H1 (cell line): ENCODE data around the gene WWC1. TPM values are rescaled to one million over a fixed set of nuclear protein-coding genes. Genes with fewer than 3 reads are reported as not detected.

Source experiments
- CTCF ChIA-PET: fragments of 300-600 bp; sonication (Branson Sonifier 250); formaldehyde crosslinking; loops from one replicate; lab custom pipeline; 2021; ENCODE audit not compliant: partially characterized antibody; lab: Charles Lee
- POLR2A ChIA-PET: fragments of 300-600 bp; sonication (Branson Sonifier 250); formaldehyde crosslinking; loops from one replicate; lab custom pipeline; 2021; ENCODE audit warnings: inconsistent platforms; ENCODE audit not compliant: partially characterized antibody; lab: Charles Lee
- DNase-seq, 2 experiments: peaks; one replicate each; pipeline versions ENCODE4 v3.0.0 to v3.0.0-alpha.2; 2010 to 2022; ENCODE audit warnings: low spot score in 2 of 2, low read depth in 1 of 2, mixed read lengths in 1 of 2
- FAIRE-seq: peaks from 2 replicates; lab custom pipeline; 2011; peaks lifted over from hg19 to GRCh38; lab: Jason Lieb, UNC
- H2AFZ ChIP-seq: 2 replicates; pipeline ENCODE4 v1.8.1; 2012; ENCODE audit warnings: low read length, inconsistent platforms
- H2AK5ac ChIP-seq: 2 replicates; pipeline ENCODE4 v1.6.1; 2013; ENCODE audit warnings: low read depth, low read length
- H2BK120ac ChIP-seq: replicated peaks from 2 replicates; pipeline ENCODE3; 2013; ENCODE audit warnings: low read depth, low read length, inconsistent platforms
- H2BK12ac ChIP-seq: 2 replicates; pipeline ENCODE4 v1.6.1; 2013; ENCODE audit warnings: low read depth, low read length
- H2BK15ac ChIP-seq: 2 replicates; pipeline ENCODE4 v1.6.1; 2013; ENCODE audit warnings: low read length
- H2BK20ac ChIP-seq: 2 replicates; pipeline ENCODE4 v1.6.1; 2013; ENCODE audit warnings: low read length
- H2BK5ac ChIP-seq: 2 replicates; pipeline ENCODE4 v1.6.1; 2013; ENCODE audit warnings: low read depth, low read length
- H3K14ac ChIP-seq: 2 replicates; pipeline ENCODE4 v1.6.1; 2013; ENCODE audit warnings: inconsistent platforms; ENCODE audit not compliant: insufficient read length
- H3K18ac ChIP-seq: 2 replicates; pipeline ENCODE4 v1.6.1; 2013; ENCODE audit warnings: low read length; ENCODE audit errors: extremely low read depth
- H3K23ac ChIP-seq: 2 replicates; pipeline ENCODE4 v1.6.1; 2013; ENCODE audit warnings: inconsistent platforms; ENCODE audit not compliant: insufficient read length
- H3K23me2 ChIP-seq: 2 replicates; pipeline ENCODE4 v1.6.1; 2013; ENCODE audit warnings: low read depth, low read length
- H3K27ac ChIP-seq: 2 replicates; pipeline ENCODE4 v1.6.1; 2011; ENCODE audit warnings: low read depth, low read length, inconsistent platforms
- H3K27me3 ChIP-seq, 4 experiments: replicated peaks in 1 of 4; 1 replicate in 1 of 4; 2 replicates in 3 of 4; pipeline versions ENCODE4 v1.6.1 to v1.8.1; 2011 to 2013; ENCODE audit warnings: low read length in 3 of 4, mild to moderate bottlenecking in 3 of 4, inconsistent platforms in 2 of 4, mixed read lengths in 2 of 4, moderate library complexity in 1 of 4; ENCODE audit not compliant: control insufficient read depth in 3 of 4, insufficient read depth in 3 of 4; ENCODE audit errors: extremely low read depth in 1 of 4
- H3K36me3 ChIP-seq, 4 experiments: 2 replicates each; pipeline versions ENCODE4 v1.6.1 to v1.8.1; 2011 to 2013; ENCODE audit warnings: mild to moderate bottlenecking in 4 of 4, low read length in 3 of 4, moderate library complexity in 2 of 4, control low read depth in 1 of 4, inconsistent platforms in 1 of 4; ENCODE audit not compliant: insufficient read depth in 4 of 4, control insufficient read depth in 2 of 4
- H3K4ac ChIP-seq: replicated peaks from 2 replicates; pipeline ENCODE3; 2013; ENCODE audit warnings: low read length, low read depth, mixed read lengths, inconsistent platforms; ENCODE audit not compliant: insufficient read length
- H3K4me1 ChIP-seq, 4 experiments: replicated peaks in 1 of 4; 1 replicate in 1 of 4; 2 replicates in 3 of 4; pipeline versions ENCODE4 v1.6.1 to v1.8.1; 2011 to 2013; ENCODE audit warnings: low read length in 3 of 4, inconsistent platforms in 2 of 4, mixed read lengths in 1 of 4; ENCODE audit not compliant: insufficient read depth in 4 of 4, control insufficient read depth in 3 of 4
- H3K4me2 ChIP-seq, 2 experiments: 2 replicates each; pipeline versions ENCODE4 v1.6.1 to v1.8.1; 2011 to 2013; ENCODE audit warnings: low read depth in 2 of 2, low read length in 2 of 2, control low read depth in 1 of 2, inconsistent platforms in 1 of 2, mild to moderate bottlenecking in 1 of 2; ENCODE audit not compliant: insufficient read depth in 1 of 2
- H3K4me3 ChIP-seq, 4 experiments: fragments of 200-600, 300-600 bp in 1 of 4; sonication (generic), shearing (Covaris generic), sonication (Bioruptor Twin) in 1 of 4; 2 replicates each; pipeline versions ENCODE4 v1.5.1 to v1.8.1; 2011 to 2016; ENCODE audit warnings: low read length in 4 of 4, low read depth in 3 of 4, control low read depth in 2 of 4, inconsistent platforms in 2 of 4, mild to moderate bottlenecking in 2 of 4, mixed read lengths in 1 of 4, moderate library complexity in 1 of 4; ENCODE audit not compliant: insufficient read depth in 2 of 4; ENCODE audit errors: extremely low read depth in 1 of 4
- H3K56ac ChIP-seq: replicated peaks from 2 replicates; pipeline ENCODE3; 2013; ENCODE audit warnings: low read depth, mild to moderate bottlenecking, mixed read lengths, low read length, inconsistent platforms; ENCODE audit not compliant: insufficient read length
- H3K79me1 ChIP-seq: 2 replicates; pipeline ENCODE4 v1.6.1; 2013; ENCODE audit warnings: low read depth, low read length, control low read depth
- H3K79me2 ChIP-seq, 2 experiments: 2 replicates each; pipeline versions ENCODE4 v1.6.1 to v1.8.1; 2012 to 2013; ENCODE audit warnings: low read length in 2 of 2, mild to moderate bottlenecking in 2 of 2, inconsistent platforms in 1 of 2; ENCODE audit not compliant: insufficient read depth in 2 of 2, control insufficient read depth in 1 of 2
- H3K9ac ChIP-seq, 4 experiments: replicated peaks in 1 of 4; 1 replicate in 1 of 4; 2 replicates in 3 of 4; pipeline versions ENCODE4 v1.6.1 to v1.8.1; 2011 to 2013; ENCODE audit warnings: low read depth in 3 of 4, low read length in 3 of 4, control low read depth in 2 of 4, mild to moderate bottlenecking in 2 of 4, moderate library complexity in 2 of 4, inconsistent platforms in 1 of 4; ENCODE audit errors: extremely low read depth in 1 of 4
- H3K9me3 ChIP-seq, 2 experiments: 2 replicates each; pipeline versions ENCODE4 v1.6.1 to v1.8.1; 2012 to 2013; ENCODE audit warnings: mild to moderate bottlenecking in 2 of 2, moderate library complexity in 2 of 2, control low read depth in 1 of 2, inconsistent platforms in 1 of 2, low read depth in 1 of 2, low read length in 1 of 2, mixed read lengths in 1 of 2; ENCODE audit not compliant: insufficient read depth in 2 of 2
- H4K20me1 ChIP-seq, 2 experiments: replicated peaks in 1 of 2; 2 replicates each; pipeline versions ENCODE3 to v1.8.1; 2011 to 2013; ENCODE audit warnings: inconsistent platforms in 2 of 2, low read length in 2 of 2, mild to moderate bottlenecking in 1 of 2; ENCODE audit not compliant: insufficient read depth in 2 of 2, control insufficient read depth in 1 of 2
- H4K5ac ChIP-seq: 2 replicates; pipeline ENCODE4 v1.6.1; 2013; ENCODE audit warnings: low read length, low read depth, mixed read lengths, inconsistent platforms; ENCODE audit not compliant: insufficient read length
- H4K8ac ChIP-seq: 2 replicates; pipeline ENCODE4 v1.8.0; 2013; ENCODE audit warnings: mild to moderate bottlenecking, moderate library complexity, low read length, inconsistent platforms; ENCODE audit not compliant: insufficient read depth; ENCODE audit errors: extremely low read depth
- H4K91ac ChIP-seq: replicated peaks from 2 replicates; pipeline ENCODE3; 2013; ENCODE audit warnings: low read length, mixed read lengths, inconsistent platforms; ENCODE audit not compliant: insufficient read length
- CBX5 ChIP-seq: fragments of 300-800, 300-1000 bp; sonication (generic); IDR thresholded peaks from 2 replicates; pipeline ENCODE4 v1.7.1; 2016; ENCODE audit warnings: antibody characterized with exemption, low read length, low read depth
- KDM1A ChIP-seq: fragments of 200-600, 300-600 bp; sonication (generic); IDR thresholded peaks from 2 replicates; pipeline ENCODE4 v1.7.1; 2016; ENCODE audit warnings: mild to moderate bottlenecking, low read length, borderline replicate concordance
- NRF1 ChIP-seq: IDR thresholded peaks from 2 replicates; pipeline ENCODE4 v1.6.1; 2011; ENCODE audit warnings: mild to moderate bottlenecking, low read depth, low read length, improper control_type of control experiment
- POLR2A ChIP-seq, 2 experiments: IDR thresholded peaks; 1 replicate in 1 of 2; 2 replicates in 1 of 2; pipeline ENCODE4 v1.6.1; 2011; ENCODE audit warnings: low read depth in 2 of 2, low read length in 2 of 2, mild to moderate bottlenecking in 2 of 2; ENCODE audit errors: control extremely low read depth in 1 of 2
- RFX5 ChIP-seq: IDR thresholded peaks from 2 replicates; pipeline ENCODE4 v1.6.1; 2011; ENCODE audit warnings: low read depth, low read length, improper control_type of control experiment, borderline replicate concordance
- SRF ChIP-seq: IDR thresholded peaks from 2 replicates; pipeline ENCODE4 v1.6.1; 2011; ENCODE audit warnings: mild to moderate bottlenecking, low read depth, low read length, moderate library complexity
- WGBS, 2 experiments: shearing (Covaris generic) in 1 of 2; methylation state at CpG; one replicate each; pipeline versions ENCODE4 v1.1.6 to v1.1.7; 2013 to 2015; ENCODE audit warnings: low lambda C conversion rate in 2 of 2, mixed read lengths in 2 of 2, inconsistent platforms in 1 of 2, low coverage in 1 of 2, missing lambda C conversion rate in 1 of 2; ENCODE audit not compliant: insufficient replicate concordance in 2 of 2, insufficient coverage in 1 of 2, insufficient read length in 1 of 2; ENCODE audit errors: extremely low coverage in 1 of 2, missing lambda C conversion rate in 1 of 2; 5-methylcytosine and 5-hydroxymethylcytosine counted together
- polyA plus RNA-seq, 7 experiments: library from polyadenylated mRNA; depleted of rRNA in 3 of 7; stranded (reverse) in 5 of 7; unstranded in 2 of 7; fragments of >200 nt in 5 of 7; fragments of 200-250 nt in 2 of 7; gene quantifications; 1 replicate in 5 of 7; 2 replicates in 1 of 7; 4 replicates in 1 of 7; pipeline versions ENCODE4 v1.2.1 to v1.2.3, GENCODE V29; 2011 to 2013; ENCODE audit warnings: missing spikeins in 2 of 7, mixed read lengths in 2 of 7
- total RNA-seq: library from RNA; stranded (reverse); fragmentation: NEBNext Ultra II Directional; extraction: Animal tissue kit (Norgen Biotek cat#: 25700); gene quantifications from 2 replicates; pipeline ENCODE4 v1.2.1, GENCODE V29; 2021
- TF ChIP-seq, protein P1 (sequence below): IDR thresholded peaks from 2 replicates; pipeline ENCODE4 v1.6.1; 2012; ENCODE audit warnings: inconsistent platforms
- TF ChIP-seq, protein P2 (sequence below): IDR thresholded peaks from 2 replicates; pipeline ENCODE4 v1.6.1; 2011; ENCODE audit warnings: low read length, improper control_type of control experiment

The WWC1 gene
- total and polyA plus RNA-seq, 2 of the 8 experiments (the other 6 are each of a cell fraction or from before 2014, with no cell fraction given): 16.4 to 41.1 TPM

DNA sequence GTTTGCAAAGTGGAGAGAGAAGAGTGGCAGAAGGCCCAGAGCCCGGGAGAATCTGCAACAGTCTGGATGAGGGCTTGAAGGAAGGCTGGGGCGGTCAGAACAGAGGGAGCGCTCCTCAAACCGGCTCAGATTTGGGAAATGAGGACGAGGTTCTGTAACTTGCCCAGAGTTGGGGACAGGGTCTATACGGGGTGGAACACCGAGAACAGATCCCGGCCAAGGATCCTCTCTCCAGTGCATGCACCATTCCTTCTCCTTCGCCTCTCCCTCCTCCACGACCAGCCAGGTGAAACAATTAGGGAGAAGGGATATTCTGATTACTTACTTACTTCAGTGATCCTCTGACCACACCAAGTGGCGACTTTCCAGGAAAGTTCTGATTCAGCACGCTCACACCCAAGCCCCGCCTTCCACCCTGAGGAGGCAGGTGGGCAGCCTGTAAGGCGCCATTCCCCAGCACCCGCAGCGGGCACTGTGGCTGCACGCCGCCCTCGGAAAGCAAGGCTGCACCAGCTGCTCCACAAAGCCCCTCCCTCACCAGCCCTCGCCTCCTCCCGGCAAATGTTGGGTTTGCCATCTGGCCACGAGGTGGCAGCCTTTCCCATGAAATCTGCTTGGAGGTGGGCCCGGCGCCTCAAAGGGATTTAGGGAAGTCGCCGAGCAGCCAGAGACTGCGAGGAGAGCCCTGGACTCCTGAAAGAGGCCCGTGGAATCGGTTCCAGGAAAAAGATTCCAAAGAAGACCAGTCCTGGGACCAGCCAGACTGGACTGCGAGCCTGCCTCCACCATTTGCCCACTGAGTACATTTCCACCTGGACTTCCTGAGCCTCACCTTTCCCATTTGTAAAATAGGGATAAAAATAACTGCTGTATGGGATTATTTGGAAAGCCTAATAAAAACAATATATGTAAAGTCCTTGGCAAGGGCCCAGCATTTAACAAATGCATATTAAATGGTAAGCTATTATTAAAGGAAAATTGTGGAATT lies 22.2 kb upstream of the WWC1 start:
- Histone ChIP-seq H2BK12ac (0 out of 2 replicates have a peak overlapping the region, but pooled peaks have one; percentile 17), H3K79me1 (no peaks in the 10 kb centered on the region), H3K18ac (peak overlapping the region; percentile 66; the same call in 1 of the 2 replicates), H3K27me3 (no peaks in the 10 kb centered on the region; a peak in 1 of 7 replicates), H3K27ac (no peak overlapping the region), H4K5ac (no peak overlapping the region), H4K91ac (peak overlapping the region; percentile 51), H2AFZ (peak overlapping the region; percentile 96), H2AK5ac (no peak overlapping the region), H3K14ac (no peak overlapping the region), H3K9ac (no peak overlapping the region), H3K23me2 (no peaks in the 10 kb centered on the region; the same call in 1 of the 2 replicates), H2BK15ac (peak overlapping the region; percentile 2; the same call in 1 of the 2 replicates), H3K4me2 (peak overlapping the region; percentile 51 to 79), H3K23ac (no peak overlapping the region), H3K36me3 (no peaks in the 10 kb centered on the region), H3K9me3 (no peaks in the 10 kb centered on the region), H3K4ac (peak overlapping the region; percentile 60), H3K4me1 (peaks cover 0 to 9% (median under 1%) of the 10 kb centered on the region in 4 experiments; a peak in 3 of 7 replicates), H4K8ac (peak overlapping the region; percentile 91; the same call in 1 of the 2 replicates), H2BK5ac (no peak overlapping the region; the same call in 1 of the 2 replicates), H2BK120ac (no peak overlapping the region), H3K4me3 (peak overlapping the region; percentile 17 to 57 (median 31); a peak in 5 of 8 replicates), H2BK20ac (0 out of 2 replicates have a peak overlapping the region, but pooled peaks have one; percentile 21), H4K20me1 (no peaks in the 10 kb centered on the region), H3K56ac (no peak overlapping the region), H3K79me2 (no peaks in the 10 kb centered on the region)
- DNase-seq (peak; percentile 86 to 98), FAIRE-seq (peak; percentile 87)
- ChIA-PET CTCF (interaction anchor here (0.7 to 3.4 kb wide), 51 partner anchors 9 to 263 kb away, joined by 3 to 38 read pairs (median 4); partner anchors contain the start of genes RARS1 and WWC1), POLR2A (interaction anchor here (0.8 to 1.7 kb wide), 2 partner anchors 218 to 253 kb away, joined by 4 to 5 read pairs; partner anchors contain the start of gene RARS1)
- WGBS, 2 experiments: 19% methylated on average over 29 of the region's 30 CpGs; no CpG with 5 or more reads in 1 of the 2 experiments
- peak; percentile 36; the same call in 1 of the 2 replicates for TF ChIP-seq KDM1A
- TF ChIP-seq, protein P1, sequence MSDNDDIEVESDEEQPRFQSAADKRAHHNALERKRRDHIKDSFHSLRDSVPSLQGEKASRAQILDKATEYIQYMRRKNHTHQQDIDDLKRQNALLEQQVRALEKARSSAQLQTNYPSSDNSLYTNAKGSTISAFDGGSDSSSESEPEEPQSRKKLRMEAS: peak; percentile 86
- TF ChIP-seq CBX5: no peak
- TF ChIP-seq SRF: no peak
- TF ChIP-seq NRF1: no peak
- TF ChIP-seq POLR2A (IDR thresholded peaks at IDR 0.05; ENCODE audit: control extremely low read depth in 1 of 2, low read depth in 2 of 2, low read length in 2 of 2): peak in 1 of 2 experiments; percentile 50; a peak in 2 of 3 replicates
- TF ChIP-seq, protein P2, sequence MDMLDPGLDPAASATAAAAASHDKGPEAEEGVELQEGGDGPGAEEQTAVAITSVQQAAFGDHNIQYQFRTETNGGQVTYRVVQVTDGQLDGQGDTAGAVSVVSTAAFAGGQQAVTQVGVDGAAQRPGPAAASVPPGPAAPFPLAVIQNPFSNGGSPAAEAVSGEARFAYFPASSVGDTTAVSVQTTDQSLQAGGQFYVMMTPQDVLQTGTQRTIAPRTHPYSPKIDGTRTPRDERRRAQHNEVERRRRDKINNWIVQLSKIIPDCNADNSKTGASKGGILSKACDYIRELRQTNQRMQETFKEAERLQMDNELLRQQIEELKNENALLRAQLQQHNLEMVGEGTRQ: peak; percentile 1; the same call in 1 of the 2 replicates
- TF ChIP-seq RFX5: no peak
